ENCODE data around the gene TPP1.

DNA sequence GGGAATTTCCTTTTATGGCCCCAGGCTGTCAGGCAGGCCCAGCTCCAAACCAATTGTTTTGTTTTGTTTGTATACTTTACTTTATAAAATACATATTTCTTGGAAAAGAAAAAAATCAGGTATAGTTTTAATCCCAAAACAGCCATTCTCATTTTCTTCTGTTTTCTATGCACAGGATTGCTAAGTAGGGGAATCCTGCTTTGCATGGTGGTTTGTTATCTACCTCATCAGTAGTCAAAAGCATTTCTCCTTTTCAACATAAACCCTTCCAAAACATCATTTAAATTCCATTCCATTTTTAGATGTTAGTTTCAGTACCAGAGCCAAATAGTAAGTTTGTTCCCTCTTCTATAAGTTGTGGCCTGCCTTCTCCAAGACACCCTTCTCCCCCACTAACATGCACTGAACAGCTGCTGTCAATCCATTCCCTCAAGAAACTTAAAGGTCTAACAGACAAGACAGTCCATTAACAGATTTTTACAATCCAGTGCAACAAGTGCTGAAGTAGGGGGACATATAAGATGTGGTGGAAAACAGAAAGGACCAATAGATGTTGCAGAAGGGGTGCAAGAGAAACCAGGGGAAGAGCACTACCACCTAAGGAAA, 11.9 kb downstream of the TPP1 start:
- no peak for TF ChIP-seq EZH2 (IDR thresholded peaks at IDR 0.05; ENCODE audit: low read length, missing control alignments)
- TF ChIP-seq, protein P1, sequence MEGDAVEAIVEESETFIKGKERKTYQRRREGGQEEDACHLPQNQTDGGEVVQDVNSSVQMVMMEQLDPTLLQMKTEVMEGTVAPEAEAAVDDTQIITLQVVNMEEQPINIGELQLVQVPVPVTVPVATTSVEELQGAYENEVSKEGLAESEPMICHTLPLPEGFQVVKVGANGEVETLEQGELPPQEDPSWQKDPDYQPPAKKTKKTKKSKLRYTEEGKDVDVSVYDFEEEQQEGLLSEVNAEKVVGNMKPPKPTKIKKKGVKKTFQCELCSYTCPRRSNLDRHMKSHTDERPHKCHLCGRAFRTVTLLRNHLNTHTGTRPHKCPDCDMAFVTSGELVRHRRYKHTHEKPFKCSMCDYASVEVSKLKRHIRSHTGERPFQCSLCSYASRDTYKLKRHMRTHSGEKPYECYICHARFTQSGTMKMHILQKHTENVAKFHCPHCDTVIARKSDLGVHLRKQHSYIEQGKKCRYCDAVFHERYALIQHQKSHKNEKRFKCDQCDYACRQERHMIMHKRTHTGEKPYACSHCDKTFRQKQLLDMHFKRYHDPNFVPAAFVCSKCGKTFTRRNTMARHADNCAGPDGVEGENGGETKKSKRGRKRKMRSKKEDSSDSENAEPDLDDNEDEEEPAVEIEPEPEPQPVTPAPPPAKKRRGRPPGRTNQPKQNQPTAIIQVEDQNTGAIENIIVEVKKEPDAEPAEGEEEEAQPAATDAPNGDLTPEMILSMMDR (conservative IDR thresholded peaks at IDR 0.05 in 1 of 2, IDR thresholded peaks at IDR 0.05 in 1 of 2; ENCODE audit: low read depth in 1 of 2, low read length in 2 of 2): no peak
